HCT116 (cell line): ENCODE results near the gene CA7.

ENCODE experiments used
- CEBPB ChIP-seq: IDR thresholded peaks from 2 replicates; pipeline ENCODE4 v1.6.1; 2012; ENCODE audit warnings: low read depth
- CTCF ChIP-seq, 3 experiments: fragments of 200-600 bp in 1 of 3; sonication (generic) in 1 of 3; IDR thresholded peaks in 2 of 3; conservative IDR thresholded peaks in 1 of 3; 2 replicates each; pipeline ENCODE4 v1.5.1; 2012 to 2017; ENCODE audit warnings: low read depth in 2 of 3, low read length in 2 of 3, antibody characterized with exemption in 1 of 3, borderline replicate concordance in 1 of 3, control low read depth in 1 of 3, mild to moderate bottlenecking in 1 of 3, mixed read lengths in 1 of 3, mixed run types in 1 of 3, moderate library complexity in 1 of 3; ENCODE audit not compliant: insufficient read depth in 1 of 3
- EZH2 ChIP-seq: fragments of 200-600 bp; sonication (generic); IDR thresholded peaks from 2 replicates; pipeline ENCODE4 v1.6.1; 2017; ENCODE audit warnings: antibody characterized with exemption, mixed run types
- EZH2phosphoT487 ChIP-seq: fragments of 200-600 bp; IDR thresholded peaks from 2 replicates; pipeline ENCODE4 v1.6.1; 2018; ENCODE audit warnings: antibody characterized with exemption, borderline replicate concordance

GRCh38 chr16:66844342-66845079 is at the start of gene CA7:
- TF ChIP-seq EZH2 = no peak
- no peak for TF ChIP-seq CEBPB
- no peak for TF ChIP-seq CTCF (IDR thresholded peaks at IDR 0.05 in 2 of 3, conservative IDR thresholded peaks at IDR 0.05 in 1 of 3; ENCODE audit: borderline replicate concordance in 1 of 3, insufficient read depth in 1 of 3, low read depth in 2 of 3, low read length in 2 of 3)
- TF ChIP-seq EZH2phosphoT487 = no peak
